RWPE1 (cell line): ENCODE data around the gene DPP8.

ENCODE experiments used
- CTCF ChIA-PET: fragments of 350-600 bp; sonication (Branson Sonifier 250); formaldehyde crosslinking; extraction: SDS; loops from one replicate; lab custom pipeline; 2021; lab: Yijun Ruan, JAX
- POLR2A ChIA-PET: fragments of 400-600 bp; formaldehyde crosslinking; extraction: SDS; loops from one replicate; lab custom pipeline; 2020; ENCODE audit warnings: antibody characterized with exemption; ENCODE audit not compliant: low non-redundant PET; lab: Yijun Ruan, JAX
- DNase-seq: peaks from one replicate; pipeline ENCODE4 v3.0.0; 2012; ENCODE audit warnings: low spot score
- H3K27ac ChIP-seq: fragments of 450-650 bp; 2 replicates; pipeline ENCODE4 v1.5.1; 2017
- CTCF ChIP-seq: fragments of 450-650 bp; conservative IDR thresholded peaks from 2 replicates; pipeline ENCODE4 v1.5.1; 2017; ENCODE audit warnings: low read depth, mild to moderate bottlenecking

The DPP8 gene

GRCh38 chr15:65540314-65540713 is 22.8 kb upstream of the DPP8 start:
- POLR2A ChIA-PET: no interaction called here
- DNase-seq: no peak
- H3K27ac ChIP-seq: no peak overlapping the region
- TF ChIP-seq CTCF: no peak
- CTCF ChIA-PET: no interaction called here

DNA sequence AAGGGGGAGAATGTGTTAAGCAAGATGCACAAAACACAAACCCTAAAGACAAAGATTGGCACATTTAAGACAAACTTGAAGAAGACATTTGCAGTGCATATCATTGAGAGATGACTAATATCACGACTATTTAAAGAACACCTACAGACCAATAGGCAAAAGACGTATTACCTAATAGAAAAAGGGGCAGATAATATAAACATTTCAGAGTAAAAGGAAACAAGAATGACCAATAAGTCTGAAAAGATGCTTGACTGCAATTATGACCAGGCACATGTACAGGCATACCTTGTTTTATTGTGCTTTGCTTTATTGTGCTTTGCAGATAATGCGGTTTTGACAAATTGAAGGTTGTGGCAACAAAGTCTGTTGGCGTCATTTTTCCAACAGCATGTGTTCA is 17.7 kb upstream of the DPP8 start:
- CTCF ChIA-PET: no interaction called here
- POLR2A ChIA-PET: no interaction called here
- H3K27ac ChIP-seq: no peak overlapping the region
- peak; percentile 52 for DNase-seq
- no peak for TF ChIP-seq CTCF

DNA sequence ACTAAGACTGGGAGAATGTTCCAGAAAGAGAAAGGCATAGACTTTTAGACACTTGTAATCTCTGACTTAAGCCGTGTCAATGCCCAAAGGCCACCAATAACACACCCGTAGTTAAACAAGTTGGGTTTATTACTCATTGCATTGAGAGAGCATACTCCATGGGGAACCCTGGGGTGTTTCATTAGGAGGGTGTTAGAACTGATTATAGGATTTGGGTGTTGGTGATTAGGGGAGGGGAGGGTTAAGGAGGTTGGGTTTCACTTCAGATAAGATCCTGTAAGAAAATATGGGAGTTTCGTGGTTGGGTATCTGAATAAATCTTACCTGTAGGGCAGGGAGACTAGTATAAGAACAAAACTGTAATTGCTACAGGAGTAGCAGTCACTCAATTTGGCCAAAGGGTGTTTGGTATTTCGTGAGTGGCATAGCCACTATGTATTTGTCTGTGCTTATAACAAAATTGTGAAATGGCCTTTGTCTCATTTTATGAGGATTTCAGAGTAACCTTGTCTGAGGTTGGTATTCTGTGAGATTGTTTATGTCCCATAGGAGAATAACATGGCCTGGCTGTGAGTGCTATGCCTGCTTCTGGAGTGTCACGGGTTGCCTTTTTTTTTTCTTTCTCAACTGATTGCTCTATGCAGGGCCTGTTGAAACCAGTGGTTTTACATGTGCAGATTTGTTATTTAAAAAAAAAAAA is 15.7 kb upstream of the DPP8 start:
- H3K27ac ChIP-seq: no peak overlapping the region
- TF ChIP-seq CTCF: no peak
- peak; percentile 26 for DNase-seq
- ChIA-PET CTCF (no interaction called here), POLR2A (no interaction called here)

GRCh38 chr15:65532738-65533051 is 15.2 kb upstream of the DPP8 start:
- ChIA-PET CTCF (no interaction called here), POLR2A (no interaction called here)
- DNase-seq: peak; percentile 57
- H3K27ac ChIP-seq: no peak overlapping the region; the same call in 1 of the 2 replicates
- no peak for TF ChIP-seq CTCF

GRCh38 chr15:65530318-65531111 is 13.0 kb upstream of the DPP8 start, which contains the start of gene HACD3:
Gene HACD3, plus strand, starts transcription at chr15:65530463. Its CDS starts 169 bp downstream, at chr15:65530632.
- POLR2A ChIA-PET: interaction anchor here (0.5 to 0.6 kb wide), 3 partner anchors 17 to 32 kb away, joined by 3 to 5 read pairs (median 4); no protein-coding TSS in a partner anchor
- CTCF ChIA-PET: interaction anchor here (0.6 to 1.3 kb wide), 3 partner anchors 12 to 948 kb away, joined by 4 to 6 read pairs (median 5); partner anchors contain the start of gene DPP8
- DNase-seq: peak; percentile 93
- peak within 1 kb of the TSS; percentile 82 for H3K27ac ChIP-seq
- no peak for TF ChIP-seq CTCF

GRCh38 chr15:65529762-65530317 is 12.4 kb upstream of the DPP8 start:
- TF ChIP-seq CTCF: no peak
- CTCF ChIA-PET: interaction anchor here (0.6 to 1.3 kb wide), 4 partner anchors 11 to 948 kb away, joined by 3 to 6 read pairs (median 4); partner anchors contain the start of gene DPP8
- POLR2A ChIA-PET: interaction anchor here (0.5 to 0.6 kb wide), 2 partner anchors 13 to 31 kb away, joined by 3 to 5 read pairs; no protein-coding TSS in a partner anchor
- H3K27ac ChIP-seq: peak overlapping the region; percentile 82
- DNase-seq: no peak
